Effector memory CD4-positive, alpha-beta T cell (primary cell): ENCODE data around the gene CNPY1.

Experiments used
- DNase-seq, 3 donors: peaks; one replicate each; pipeline ENCODE4 v3.0.0-alpha.2; 2020
- H3K27ac ChIP-seq: 2 replicates; pipeline ENCODE4 v1.7.0; 2013; ENCODE audit warnings: mild to moderate bottlenecking, low read length, moderate library complexity; ENCODE audit not compliant: insufficient read depth, poor library complexity, severe bottlenecking
- H3K27me3 ChIP-seq: replicated peaks from 2 replicates; pipeline ENCODE4 v1.7.0; 2013; ENCODE audit warnings: mild to moderate bottlenecking, low read length; ENCODE audit not compliant: insufficient read depth, control insufficient read depth, poor library complexity, severe bottlenecking
- H3K36me3 ChIP-seq: 2 replicates; pipeline ENCODE4 v1.7.0; 2013; ENCODE audit warnings: mild to moderate bottlenecking, low read length, moderate library complexity; ENCODE audit not compliant: control insufficient read depth, insufficient read depth
- H3K4me1 ChIP-seq: 2 replicates; pipeline ENCODE4 v1.7.0; 2013; ENCODE audit warnings: low read length, mild to moderate bottlenecking; ENCODE audit not compliant: control insufficient read depth, insufficient read depth, poor library complexity, severe bottlenecking
- H3K4me3 ChIP-seq: 2 replicates; pipeline ENCODE4 v1.7.0; 2013; ENCODE audit warnings: low read length, low read depth, mild to moderate bottlenecking; ENCODE audit not compliant: insufficient read depth, poor library complexity, severe bottlenecking
- H3K9me3 ChIP-seq: 2 replicates; pipeline ENCODE4 v1.7.0; 2013; ENCODE audit warnings: mild to moderate bottlenecking, low read length, moderate library complexity; ENCODE audit not compliant: control insufficient read depth

Gene CNPY1

DNA sequence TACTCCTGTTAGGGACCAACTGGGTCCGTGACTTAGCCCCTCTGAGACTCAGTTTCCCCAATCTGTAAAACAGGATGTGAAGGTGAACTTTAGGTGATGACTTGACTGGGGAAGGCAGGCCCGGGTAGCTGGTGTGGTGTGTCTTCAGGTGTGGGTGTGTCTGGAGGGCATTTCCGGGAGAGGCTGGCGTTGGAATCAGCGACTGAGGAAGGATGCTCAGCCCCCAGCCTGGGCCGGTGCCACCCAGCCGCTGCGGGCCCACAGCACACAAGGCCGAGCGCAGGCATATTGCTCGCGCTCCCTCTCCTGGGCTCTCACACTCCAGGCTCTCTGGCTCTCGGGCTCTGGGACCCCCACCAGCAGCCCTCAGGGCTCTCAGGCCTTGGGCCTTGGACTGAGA lies 31.7 kb upstream of the CNPY1 start:
- DNase-seq, result no peak
- Histone ChIP-seq H3K27ac (no peak overlapping the region), H3K4me3 (no peak overlapping the region), H3K9me3 (no peaks in the 10 kb centered on the region), H3K27me3 (no peaks in the 10 kb centered on the region), H3K4me1 (no peaks in the 10 kb centered on the region), H3K36me3 (no peaks in the 10 kb centered on the region)

DNA sequence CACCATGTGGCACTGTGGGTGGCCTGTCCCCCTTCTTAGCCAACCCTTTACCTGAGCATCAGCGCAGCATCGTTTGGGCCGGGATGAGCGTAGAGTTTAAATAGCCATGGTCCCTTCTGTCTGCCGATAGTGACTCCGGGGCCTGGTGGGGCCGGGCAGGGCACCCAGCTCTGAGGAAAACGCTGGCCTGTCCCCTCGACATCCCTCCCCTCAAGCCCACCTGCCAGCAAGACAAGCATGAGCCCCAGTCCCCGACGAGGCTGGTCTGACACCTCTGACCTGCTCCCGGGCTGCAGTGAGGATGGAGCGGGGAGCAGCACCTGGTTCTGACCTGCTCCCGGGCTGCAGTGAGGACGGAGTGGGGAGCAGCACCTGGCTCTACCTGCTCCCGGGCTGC lies 31.1 kb upstream of the CNPY1 start:
- H3K27ac ChIP-seq, result no peak overlapping the region
- H3K9me3 ChIP-seq, result no peaks in the 10 kb centered on the region
- no peaks in the 10 kb centered on the region for H3K36me3 ChIP-seq
- no peaks in the 10 kb centered on the region for H3K4me1 ChIP-seq
- no peak for DNase-seq
- H3K27me3 ChIP-seq, result no peaks in the 10 kb centered on the region
- H3K4me3 ChIP-seq, result no peak overlapping the region

DNA sequence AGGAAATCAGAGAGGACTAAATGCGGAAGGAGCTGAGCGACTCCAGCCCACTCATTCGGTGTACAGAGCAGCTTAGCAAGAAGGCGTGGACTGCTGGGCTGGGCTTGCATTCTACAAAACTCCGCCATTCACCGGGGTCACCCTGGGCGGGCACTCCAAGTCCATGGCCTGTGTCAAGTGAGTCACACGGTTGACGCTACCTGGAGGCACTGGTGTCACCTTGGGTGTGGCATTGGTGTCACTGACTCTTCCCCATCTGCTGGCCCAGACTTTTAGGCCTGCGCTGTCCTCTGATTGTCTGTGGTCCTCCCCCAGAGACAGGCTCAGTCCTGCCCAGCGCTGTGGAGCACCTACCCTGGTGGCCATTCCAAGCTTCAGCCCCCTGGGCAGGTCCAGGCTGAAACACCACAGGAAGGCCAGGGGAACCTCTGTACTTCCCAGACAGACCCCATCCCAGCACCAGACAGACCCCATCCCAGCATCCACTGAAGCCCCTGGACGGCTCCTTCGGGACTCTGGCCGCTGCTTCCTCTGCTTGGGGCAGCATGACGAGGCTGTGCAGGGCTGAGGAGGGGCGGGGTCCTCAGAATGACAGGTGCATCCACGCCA lies 30.6 kb upstream of the CNPY1 start:
- Histone ChIP-seq H3K27ac (no peak overlapping the region), H3K4me3 (no peak overlapping the region), H3K36me3 (no peaks in the 10 kb centered on the region), H3K27me3 (no peaks in the 10 kb centered on the region), H3K9me3 (no peaks in the 10 kb centered on the region), H3K4me1 (no peaks in the 10 kb centered on the region)
- no peak for DNase-seq

DNA sequence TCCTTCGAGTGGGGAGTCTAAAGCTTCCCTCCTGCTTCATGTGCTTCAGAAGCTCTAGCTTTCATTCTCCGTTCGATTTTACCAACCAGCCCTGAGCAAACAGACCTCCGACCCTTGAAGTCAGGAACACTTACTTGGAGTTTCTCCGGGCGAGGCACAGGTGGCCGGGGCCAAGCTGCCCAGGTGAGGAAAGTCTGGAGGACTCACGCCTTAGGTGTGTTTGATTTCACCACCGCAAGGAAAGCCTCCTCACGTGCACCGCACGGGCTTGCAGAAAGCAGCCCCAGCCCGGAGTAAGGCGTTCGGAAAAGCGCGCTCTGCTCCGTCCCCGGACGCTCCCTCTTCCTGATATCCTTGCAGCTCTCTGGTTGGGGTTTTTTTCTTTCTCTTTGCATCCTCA lies 30.1 kb upstream of the CNPY1 start:
- no peak for DNase-seq
- H3K36me3 ChIP-seq, result no peaks in the 10 kb centered on the region
- no peak overlapping the region for H3K27ac ChIP-seq
- no peaks in the 10 kb centered on the region for H3K27me3 ChIP-seq
- no peaks in the 10 kb centered on the region for H3K4me1 ChIP-seq
- no peaks in the 10 kb centered on the region for H3K9me3 ChIP-seq
- H3K4me3 ChIP-seq, result no peak overlapping the region

DNA sequence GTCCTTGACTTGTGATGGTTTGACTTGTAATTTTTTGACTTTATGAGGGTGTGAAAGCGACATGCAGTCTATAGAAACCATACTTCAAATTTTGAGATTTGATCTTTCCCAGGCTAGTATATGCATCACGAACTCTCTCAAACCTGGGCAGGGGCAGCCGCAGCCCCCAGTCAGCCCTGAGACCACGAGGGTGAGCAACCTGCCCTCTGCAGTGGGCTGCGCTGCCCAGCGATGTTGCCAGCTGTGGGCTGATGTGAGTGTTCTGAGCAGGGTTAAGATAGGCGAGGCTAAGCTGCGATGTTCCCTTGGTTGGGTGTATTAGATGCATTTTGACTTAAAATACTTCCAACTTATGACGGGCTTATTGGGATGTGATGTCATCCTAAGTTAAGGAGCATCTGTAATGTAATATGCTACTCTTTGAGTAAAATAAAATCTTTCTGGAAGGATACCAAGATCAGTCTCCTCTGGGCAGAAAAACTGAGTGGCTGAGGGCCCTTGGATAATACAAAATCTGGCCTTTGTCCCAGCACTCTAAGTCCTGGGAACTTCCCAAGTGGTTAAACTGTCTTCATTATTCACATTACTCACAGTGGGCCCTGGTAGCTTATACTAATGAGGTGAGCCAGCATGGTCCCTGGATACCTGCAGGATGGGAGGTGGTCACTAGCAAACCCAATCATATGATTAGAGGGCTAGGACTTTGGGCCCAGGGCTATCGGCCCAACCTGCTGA lies 28.4 kb upstream of the CNPY1 start:
- no peak for DNase-seq
- Histone ChIP-seq H3K4me3 (no peak overlapping the region), H3K9me3 (no peaks in the 10 kb centered on the region), H3K27ac (no peak overlapping the region), H3K4me1 (no peaks in the 10 kb centered on the region), H3K36me3 (no peaks in the 10 kb centered on the region), H3K27me3 (no peaks in the 10 kb centered on the region)

DNA sequence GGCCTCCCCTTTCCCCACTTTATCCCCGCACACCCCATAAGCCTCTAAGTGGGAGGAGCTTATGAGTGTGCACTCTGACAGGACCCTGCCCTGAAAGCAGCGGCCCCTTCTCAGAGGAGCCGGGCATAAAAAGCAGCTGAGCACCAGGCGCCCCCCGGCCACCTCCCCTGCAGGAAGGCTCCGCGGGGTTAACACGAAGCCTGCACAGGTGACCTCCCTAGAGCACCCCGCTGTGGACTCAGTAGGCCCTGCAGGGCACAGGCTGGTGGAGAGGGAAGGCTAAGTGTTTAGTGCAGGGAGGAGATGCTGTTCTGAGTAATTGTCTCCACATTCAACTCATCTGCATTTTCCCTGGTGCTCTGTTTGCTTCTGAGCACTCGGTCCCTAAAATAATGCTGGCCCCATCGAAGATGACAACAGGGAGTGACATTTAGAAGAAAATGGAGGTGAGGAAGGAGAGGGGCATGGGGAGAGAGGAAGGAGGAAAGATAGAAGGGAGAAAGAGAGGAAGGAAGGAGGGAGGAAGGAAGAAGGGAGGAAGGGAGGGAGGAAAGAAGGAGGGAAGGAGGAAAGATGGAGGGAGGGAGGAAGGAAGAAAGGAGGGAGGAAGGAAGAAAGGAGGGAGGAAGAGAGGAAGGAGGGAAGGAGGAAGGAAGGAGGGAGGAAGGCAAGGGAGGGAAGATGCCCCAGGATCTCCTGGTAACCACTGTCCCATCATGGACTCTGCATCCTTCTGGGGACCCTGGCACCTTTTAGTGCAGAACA lies 25.4 kb upstream of the CNPY1 start:
- Histone ChIP-seq H3K4me1 (no peaks in the 10 kb centered on the region), H3K9me3 (no peaks in the 10 kb centered on the region), H3K27me3 (no peaks in the 10 kb centered on the region), H3K4me3 (no peak overlapping the region), H3K27ac (no peak overlapping the region), H3K36me3 (no peaks in the 10 kb centered on the region)
- DNase-seq, result no peak

DNA sequence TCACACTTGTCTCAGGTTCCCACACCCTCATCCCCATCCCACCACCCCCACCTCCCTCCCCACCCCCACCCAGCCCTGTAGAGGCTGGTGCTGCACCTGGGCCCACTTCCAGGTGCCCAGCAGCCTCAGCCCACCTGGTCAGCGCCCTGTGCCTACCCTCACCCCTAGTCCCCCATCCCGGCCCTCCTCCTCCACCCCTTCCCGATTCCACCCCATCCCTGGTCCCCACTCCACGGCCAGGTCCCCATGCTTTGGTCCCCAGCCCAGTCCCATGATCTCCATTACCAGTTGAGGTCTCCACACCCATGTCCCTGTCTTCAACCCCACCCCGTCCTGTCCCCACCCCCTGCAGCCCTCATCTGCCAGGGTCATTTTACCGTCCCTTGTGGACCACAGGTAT lies 24.6 kb upstream of the CNPY1 start:
- Histone ChIP-seq H3K9me3 (no peaks in the 10 kb centered on the region), H3K27me3 (no peaks in the 10 kb centered on the region), H3K4me3 (no peak overlapping the region), H3K4me1 (no peaks in the 10 kb centered on the region), H3K36me3 (no peaks in the 10 kb centered on the region), H3K27ac (no peak overlapping the region)
- DNase-seq, result no peak

DNA sequence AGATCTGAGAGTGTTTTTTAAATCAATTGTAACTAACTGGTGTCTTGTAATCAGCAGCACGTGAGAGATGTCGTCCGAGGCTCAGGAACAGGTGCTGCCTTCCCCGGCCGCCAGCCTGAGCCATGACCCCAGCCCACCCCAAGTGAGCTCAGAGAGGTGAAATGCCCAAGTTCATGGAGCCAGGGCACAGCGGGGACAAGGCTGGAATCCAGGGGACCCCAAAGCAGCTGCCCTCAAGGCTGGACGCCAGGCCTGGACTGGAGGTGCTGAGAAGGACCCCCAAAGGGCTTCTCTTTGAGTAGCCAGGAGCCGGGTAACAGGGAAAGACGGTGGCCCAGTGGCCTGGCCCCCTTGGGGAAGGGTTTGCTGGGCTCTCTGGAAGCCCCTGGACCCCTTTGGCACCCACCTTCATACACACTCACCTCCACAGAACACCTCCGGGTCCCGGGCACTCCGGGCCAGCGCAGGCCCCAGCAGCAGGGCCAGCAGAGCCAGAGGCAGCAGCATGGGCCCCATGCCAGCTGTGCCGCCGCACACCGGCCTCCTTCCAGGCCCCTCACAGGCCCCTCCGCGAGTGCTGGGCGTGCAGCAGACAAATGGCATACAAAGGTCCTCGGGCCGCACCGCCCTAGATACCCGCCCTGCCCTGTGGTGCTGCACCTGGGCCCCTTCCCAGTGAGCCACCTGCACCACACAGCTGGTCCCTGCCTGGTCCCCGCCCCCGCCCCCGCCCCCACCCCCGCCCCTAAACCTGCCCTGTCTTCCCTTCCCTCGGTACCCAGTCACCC lies 24.0 kb upstream of the CNPY1 start:
- H3K36me3 ChIP-seq, result no peaks in the 10 kb centered on the region
- no peak overlapping the region for H3K4me3 ChIP-seq
- no peaks in the 10 kb centered on the region for H3K9me3 ChIP-seq
- DNase-seq, result no peak
- no peaks in the 10 kb centered on the region for H3K4me1 ChIP-seq
- no peak overlapping the region for H3K27ac ChIP-seq
- no peaks in the 10 kb centered on the region for H3K27me3 ChIP-seq

DNA sequence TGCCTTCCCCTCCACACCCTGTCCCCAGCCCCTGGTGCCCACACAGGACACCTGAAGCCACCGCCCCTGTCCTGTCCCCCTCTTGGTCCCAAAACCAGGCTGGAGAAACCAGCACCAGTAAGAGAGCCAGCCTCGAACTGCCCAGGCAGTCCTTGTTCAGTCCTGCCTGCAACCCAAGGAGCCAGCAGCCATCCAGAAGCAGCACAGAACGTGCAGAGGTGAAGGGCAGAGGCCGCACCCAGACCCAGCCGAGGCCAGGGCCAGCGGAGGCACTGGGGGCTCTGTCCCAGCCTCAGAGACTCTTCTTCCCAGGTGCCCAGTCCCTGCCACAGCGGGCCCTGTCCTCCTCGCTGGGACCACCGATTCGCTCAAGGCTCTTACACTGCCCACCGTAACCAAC lies 23.3 kb upstream of the CNPY1 start:
- no peaks in the 10 kb centered on the region for H3K36me3 ChIP-seq
- H3K4me1 ChIP-seq, result no peaks in the 10 kb centered on the region
- H3K27ac ChIP-seq, result no peak overlapping the region
- no peaks in the 10 kb centered on the region for H3K27me3 ChIP-seq
- H3K9me3 ChIP-seq, result no peaks in the 10 kb centered on the region
- no peak for DNase-seq
- H3K4me3 ChIP-seq, result no peak overlapping the region
